HEK293 (cell line): Measurements from ENCODE around the gene PRAMEF18.
A peak's percentile ranks its signal among the peaks of the same experiment; 100 is the strongest.
"Not testable (repeated sequence)": the region's sequence is repeated elsewhere in the genome, so short reads cannot be mapped to it uniquely, and the experiment has no call there.

Experiments
- CTCF ChIA-PET: fragments of 350-600 bp; formaldehyde crosslinking; extraction: SDS; loops from one replicate; lab custom pipeline; 2021; ENCODE audit warnings: antibody characterized with exemption; lab: Yijun Ruan, JAX
- POLR2A ChIA-PET: fragments of 300-600 bp; formaldehyde crosslinking; extraction: SDS; loops from one replicate; lab custom pipeline; 2020; ENCODE audit warnings: antibody characterized with exemption, inconsistent platforms; lab: Yijun Ruan, JAX
- H3K27ac ChIP-seq: fragments of 200-500 bp; sonication (Bioruptor generic); 2 replicates; pipeline ENCODE4 v1.5.1; 2014; ENCODE audit warnings: low read depth, low read length, control low read depth, inconsistent platforms; ENCODE audit errors: extremely low read depth
- H3K36me3 ChIP-seq, 2 experiments: fragments of 200-500 bp in 1 of 2; sonication (Bioruptor generic) in 1 of 2; 1 replicate in 1 of 2; 2 replicates in 1 of 2; pipeline ENCODE4 v1.5.1; 2014 to 2017; ENCODE audit warnings: inconsistent platforms in 2 of 2, low read length in 2 of 2; ENCODE audit not compliant: control insufficient read depth in 2 of 2, insufficient read depth in 1 of 2
- H3K4me1 ChIP-seq: fragments of 200-500 bp; sonication (Bioruptor generic); 2 replicates; pipeline ENCODE4 v1.5.1; 2014; ENCODE audit warnings: mild to moderate bottlenecking, low read length, inconsistent platforms; ENCODE audit not compliant: control insufficient read depth, insufficient read depth
- H3K4me3 ChIP-seq: 2 replicates; pipeline ENCODE4 v1.5.1; 2011; ENCODE audit warnings: low read depth, mild to moderate bottlenecking, control low read depth, low read length, moderate library complexity
- H3K9me3 ChIP-seq: fragments of 200-500 bp; sonication (Bioruptor generic); 2 replicates; pipeline ENCODE4 v1.5.1; 2014; ENCODE audit warnings: low read depth, low read length, inconsistent platforms; ENCODE audit not compliant: control insufficient read depth, insufficient read depth
- EGR2 ChIP-seq: fragments of 450-650 bp; formaldehyde crosslinking; IDR thresholded peaks from 2 replicates; pipeline ENCODE4 v1.5.1; 2016; ENCODE audit warnings: low read depth, missing biosample characterization, missing genetic modification characterization
- ZNF394 ChIP-seq: fragments of 450-650 bp; formaldehyde crosslinking; IDR thresholded peaks from 2 replicates; pipeline ENCODE4 v1.5.1; 2016; ENCODE audit warnings: missing biosample characterization, missing genetic modification characterization, mild to moderate bottlenecking, moderate library complexity, borderline replicate concordance
- ZNF426 ChIP-seq: fragments of 450-650 bp; formaldehyde crosslinking; IDR thresholded peaks from 2 replicates; pipeline ENCODE4 v1.5.1; 2017; ENCODE audit warnings: missing biosample characterization, missing genetic modification characterization, mild to moderate bottlenecking, inconsistent platforms, moderate library complexity
- TF ChIP-seq, protein P1 (sequence below): fragments of 450-650 bp; formaldehyde crosslinking; IDR thresholded peaks from 2 replicates; pipeline ENCODE4 v1.5.1; 2017; ENCODE audit warnings: missing biosample characterization, missing genetic modification characterization

The PRAMEF18 gene

DNA sequence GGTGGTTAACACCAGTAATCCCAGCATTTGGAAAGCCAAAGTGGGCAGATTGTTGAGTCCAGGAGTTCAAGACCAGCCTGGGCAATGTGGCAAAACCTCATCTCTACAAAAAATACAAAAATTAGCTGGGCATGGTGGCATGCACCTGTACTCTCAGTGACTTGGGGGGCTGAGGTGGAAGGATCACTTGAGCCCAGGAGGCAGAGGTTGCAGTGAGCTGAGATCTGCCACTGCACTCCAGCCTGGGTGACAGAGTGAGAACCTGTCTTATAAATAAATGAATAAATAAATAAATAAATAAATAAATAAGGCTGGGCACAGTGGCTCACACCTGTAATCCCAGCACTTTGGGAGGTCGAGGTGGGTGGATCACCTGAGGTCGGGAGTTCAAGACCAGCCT, 6.1 kb upstream of the PRAMEF18 start:
- CTCF ChIA-PET, H3K27ac ChIP-seq, H3K36me3 ChIP-seq, H3K4me1 ChIP-seq, POLR2A ChIA-PET, H3K9me3 ChIP-seq, H3K4me3 ChIP-seq: not testable (repeated sequence)
- TF ChIP-seq ZNF394 (tag by site-specific recombination) = peak; percentile 22; the same call in 1 of the 2 replicates
- TF ChIP-seq ZNF426 (tag by site-specific recombination) = peak; percentile 17; the same call in 1 of the 2 replicates

DNA sequence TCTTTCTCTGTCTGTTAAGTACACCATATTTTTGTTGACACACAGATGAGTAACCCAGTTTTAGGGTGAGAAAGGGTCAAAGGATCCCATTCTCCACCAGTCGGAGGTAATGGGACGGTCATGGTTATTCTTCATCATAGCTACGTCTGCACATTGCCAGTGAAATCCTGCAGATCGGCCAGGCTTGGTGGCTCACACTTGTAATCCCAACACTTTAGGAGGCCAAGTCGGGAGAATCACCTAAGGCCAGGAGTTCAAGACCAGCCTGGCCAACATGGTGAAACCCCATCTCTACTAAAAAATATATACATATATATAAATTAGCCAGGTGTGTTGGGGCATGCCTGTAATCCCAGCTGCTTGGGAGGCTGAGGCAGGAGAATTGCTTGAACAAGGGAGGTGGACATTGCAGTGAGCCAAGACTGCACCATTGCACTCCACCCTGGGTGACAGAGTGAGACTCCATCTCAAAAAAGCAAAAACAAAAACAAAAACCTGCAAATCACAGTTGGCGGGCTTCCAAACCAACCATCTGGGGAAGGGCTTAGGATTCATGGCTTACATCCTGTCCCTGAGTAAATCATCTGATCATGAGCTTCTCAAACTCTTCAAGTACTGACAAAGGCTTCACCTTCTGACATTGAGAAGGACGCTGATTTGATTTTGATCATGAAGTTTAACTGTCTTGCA, 5.3 kb upstream of the PRAMEF18 start:
- H3K27ac ChIP-seq, H3K36me3 ChIP-seq, CTCF ChIA-PET, POLR2A ChIA-PET, H3K4me1 ChIP-seq, H3K4me3 ChIP-seq, H3K9me3 ChIP-seq: not testable (repeated sequence)

- H3K27ac ChIP-seq, H3K4me1 ChIP-seq, H3K36me3 ChIP-seq, H3K9me3 ChIP-seq, H3K4me3 ChIP-seq, POLR2A ChIA-PET: not testable (repeated sequence)
- CTCF ChIA-PET = interaction anchor here (1.1 kb wide), 1 partner anchor 474 kb away, joined by 4 read pairs; no protein-coding TSS in a partner anchor
These were observed 4.6 kb upstream of the PRAMEF18 start for GRCh38 chr1:13230601-13231000.

DNA sequence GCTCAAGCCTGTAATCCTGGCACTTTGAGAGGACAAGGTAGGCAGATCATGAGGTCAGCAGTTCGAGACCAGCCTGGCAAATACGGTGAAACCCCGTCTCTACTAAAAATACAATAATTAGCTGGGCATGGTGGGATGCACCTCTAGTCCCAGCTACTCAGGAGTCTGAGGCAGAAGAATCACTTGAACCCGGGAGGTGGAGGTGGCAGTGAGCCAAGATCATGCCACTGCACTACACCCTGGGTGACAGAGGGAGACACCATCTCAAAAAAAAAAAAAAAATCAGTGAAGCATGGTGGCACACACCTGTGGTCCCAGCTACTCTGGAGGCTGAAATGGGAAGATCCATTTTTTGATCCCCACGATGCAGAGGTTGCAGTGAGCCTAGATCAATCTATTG, 4.1 kb upstream of the PRAMEF18 start:
- H3K27ac ChIP-seq, H3K36me3 ChIP-seq, H3K4me3 ChIP-seq, H3K4me1 ChIP-seq, POLR2A ChIA-PET, H3K9me3 ChIP-seq: not testable (repeated sequence)
- CTCF ChIA-PET = interaction anchor here (1.1 kb wide), 1 partner anchor 473 kb away, joined by 4 read pairs; no protein-coding TSS in a partner anchor

DNA sequence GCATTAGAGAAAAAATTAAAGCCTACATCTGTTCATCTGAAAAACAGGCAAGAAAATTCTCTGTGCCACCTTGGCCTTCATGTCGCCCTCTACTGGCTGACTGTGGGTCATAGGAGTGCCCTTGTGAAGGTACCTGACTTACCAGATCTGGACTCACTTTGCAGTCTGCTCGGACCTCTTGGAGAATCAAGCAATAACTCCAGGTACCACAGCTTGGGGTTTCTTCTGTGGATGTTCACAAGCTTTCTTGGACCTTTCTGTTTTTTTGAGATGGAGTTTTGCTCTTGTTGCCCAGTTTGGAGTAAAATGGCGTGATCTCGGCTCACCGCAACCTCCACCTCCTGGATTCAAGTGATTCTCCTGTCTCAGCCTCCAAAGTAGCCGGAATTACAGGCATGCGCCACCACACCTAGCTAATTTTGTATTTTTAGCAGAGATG, 2.4 kb upstream of the PRAMEF18 start:
- Histone ChIP-seq H3K27ac (no peak overlapping the region), H3K4me3 (no peak overlapping the region), H3K4me1 (no peaks in the 10 kb centered on the region), H3K36me3 (no peaks in the 10 kb centered on the region; a peak in 1 of 3 replicates), H3K9me3 (no peaks in the 10 kb centered on the region)
- TF ChIP-seq, protein P1, sequence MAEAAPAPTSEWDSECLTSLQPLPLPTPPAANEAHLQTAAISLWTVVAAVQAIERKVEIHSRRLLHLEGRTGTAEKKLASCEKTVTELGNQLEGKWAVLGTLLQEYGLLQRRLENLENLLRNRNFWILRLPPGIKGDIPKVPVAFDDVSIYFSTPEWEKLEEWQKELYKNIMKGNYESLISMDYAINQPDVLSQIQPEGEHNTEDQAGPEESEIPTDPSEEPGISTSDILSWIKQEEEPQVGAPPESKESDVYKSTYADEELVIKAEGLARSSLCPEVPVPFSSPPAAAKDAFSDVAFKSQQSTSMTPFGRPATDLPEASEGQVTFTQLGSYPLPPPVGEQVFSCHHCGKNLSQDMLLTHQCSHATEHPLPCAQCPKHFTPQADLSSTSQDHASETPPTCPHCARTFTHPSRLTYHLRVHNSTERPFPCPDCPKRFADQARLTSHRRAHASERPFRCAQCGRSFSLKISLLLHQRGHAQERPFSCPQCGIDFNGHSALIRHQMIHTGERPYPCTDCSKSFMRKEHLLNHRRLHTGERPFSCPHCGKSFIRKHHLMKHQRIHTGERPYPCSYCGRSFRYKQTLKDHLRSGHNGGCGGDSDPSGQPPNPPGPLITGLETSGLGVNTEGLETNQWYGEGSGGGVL (tag by site-specific recombination) = no peak
- no peak for TF ChIP-seq EGR2 (tag by site-specific recombination)
- POLR2A ChIA-PET = no interaction called here
- CTCF ChIA-PET = interaction anchor here (0.7 kb wide), 1 partner anchor 478 kb away, joined by 3 read pairs; no protein-coding TSS in a partner anchor

- CTCF ChIA-PET = interaction anchor here (0.6 to 0.9 kb wide), 5 partner anchors 152 to 1028 kb away, joined by 3 to 6 read pairs (median 3); no protein-coding TSS in a partner anchor
- H3K4me3 ChIP-seq, H3K9me3 ChIP-seq, H3K36me3 ChIP-seq, H3K27ac ChIP-seq, POLR2A ChIA-PET, H3K4me1 ChIP-seq: not testable (repeated sequence)
These were observed 1.5 kb upstream of the PRAMEF18 start for GRCh38 chr1:13227271-13228055.
